ENCODE results near the gene RFK. TPM values are rescaled to one million over a fixed set of nuclear protein-coding genes. Genes with fewer than 3 reads are reported as not detected.

The RFK gene
- total RNA-seq, 1 experiment from 2014 or later = 33.2 TPM

- no peak overlapping the region for H3K4me3 ChIP-seq (ENCODE audit: low read depth in 2 of 2, low read length in 2 of 2)
- H3K36me3 ChIP-seq (ENCODE audit: control insufficient read depth, insufficient read depth, low read length) = no peaks in the 10 kb centered on the region
- TF ChIP-seq TCF7L2 (IDR thresholded peaks at IDR 0.05; ENCODE audit: low read depth, low read length) = no peak
- TF ChIP-seq POLR2AphosphoS5 (IDR thresholded peaks at IDR 0.05; ENCODE audit: low read depth, low read length) = no peak
- TF ChIP-seq, protein P1, sequence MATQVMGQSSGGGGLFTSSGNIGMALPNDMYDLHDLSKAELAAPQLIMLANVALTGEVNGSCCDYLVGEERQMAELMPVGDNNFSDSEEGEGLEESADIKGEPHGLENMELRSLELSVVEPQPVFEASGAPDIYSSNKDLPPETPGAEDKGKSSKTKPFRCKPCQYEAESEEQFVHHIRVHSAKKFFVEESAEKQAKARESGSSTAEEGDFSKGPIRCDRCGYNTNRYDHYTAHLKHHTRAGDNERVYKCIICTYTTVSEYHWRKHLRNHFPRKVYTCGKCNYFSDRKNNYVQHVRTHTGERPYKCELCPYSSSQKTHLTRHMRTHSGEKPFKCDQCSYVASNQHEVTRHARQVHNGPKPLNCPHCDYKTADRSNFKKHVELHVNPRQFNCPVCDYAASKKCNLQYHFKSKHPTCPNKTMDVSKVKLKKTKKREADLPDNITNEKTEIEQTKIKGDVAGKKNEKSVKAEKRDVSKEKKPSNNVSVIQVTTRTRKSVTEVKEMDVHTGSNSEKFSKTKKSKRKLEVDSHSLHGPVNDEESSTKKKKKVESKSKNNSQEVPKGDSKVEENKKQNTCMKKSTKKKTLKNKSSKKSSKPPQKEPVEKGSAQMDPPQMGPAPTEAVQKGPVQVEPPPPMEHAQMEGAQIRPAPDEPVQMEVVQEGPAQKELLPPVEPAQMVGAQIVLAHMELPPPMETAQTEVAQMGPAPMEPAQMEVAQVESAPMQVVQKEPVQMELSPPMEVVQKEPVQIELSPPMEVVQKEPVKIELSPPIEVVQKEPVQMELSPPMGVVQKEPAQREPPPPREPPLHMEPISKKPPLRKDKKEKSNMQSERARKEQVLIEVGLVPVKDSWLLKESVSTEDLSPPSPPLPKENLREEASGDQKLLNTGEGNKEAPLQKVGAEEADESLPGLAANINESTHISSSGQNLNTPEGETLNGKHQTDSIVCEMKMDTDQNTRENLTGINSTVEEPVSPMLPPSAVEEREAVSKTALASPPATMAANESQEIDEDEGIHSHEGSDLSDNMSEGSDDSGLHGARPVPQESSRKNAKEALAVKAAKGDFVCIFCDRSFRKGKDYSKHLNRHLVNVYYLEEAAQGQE (IDR thresholded peaks at IDR 0.05; ENCODE audit: insufficient read depth in 1 of 2, low read depth in 2 of 2, low read length in 1 of 2) = no peak
- TF ChIP-seq, protein P2, sequence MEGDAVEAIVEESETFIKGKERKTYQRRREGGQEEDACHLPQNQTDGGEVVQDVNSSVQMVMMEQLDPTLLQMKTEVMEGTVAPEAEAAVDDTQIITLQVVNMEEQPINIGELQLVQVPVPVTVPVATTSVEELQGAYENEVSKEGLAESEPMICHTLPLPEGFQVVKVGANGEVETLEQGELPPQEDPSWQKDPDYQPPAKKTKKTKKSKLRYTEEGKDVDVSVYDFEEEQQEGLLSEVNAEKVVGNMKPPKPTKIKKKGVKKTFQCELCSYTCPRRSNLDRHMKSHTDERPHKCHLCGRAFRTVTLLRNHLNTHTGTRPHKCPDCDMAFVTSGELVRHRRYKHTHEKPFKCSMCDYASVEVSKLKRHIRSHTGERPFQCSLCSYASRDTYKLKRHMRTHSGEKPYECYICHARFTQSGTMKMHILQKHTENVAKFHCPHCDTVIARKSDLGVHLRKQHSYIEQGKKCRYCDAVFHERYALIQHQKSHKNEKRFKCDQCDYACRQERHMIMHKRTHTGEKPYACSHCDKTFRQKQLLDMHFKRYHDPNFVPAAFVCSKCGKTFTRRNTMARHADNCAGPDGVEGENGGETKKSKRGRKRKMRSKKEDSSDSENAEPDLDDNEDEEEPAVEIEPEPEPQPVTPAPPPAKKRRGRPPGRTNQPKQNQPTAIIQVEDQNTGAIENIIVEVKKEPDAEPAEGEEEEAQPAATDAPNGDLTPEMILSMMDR (IDR thresholded peaks at IDR 0.05) = no peak
- no peak for TF ChIP-seq SIN3A (IDR thresholded peaks at IDR 0.05; ENCODE audit: borderline replicate concordance, insufficient read depth, low read depth, low read length)
- POLR2A ChIA-PET = interaction anchor here (0.5 kb wide), 1 partner anchor 1642 kb away, joined by 9 read pairs; no protein-coding TSS in a partner anchor
- in situ Hi-C loops (cut with HindIII; ENCODE audit: low pct_unique_long_range_greater_than_20kb, low sequenced_read_pairs) (no loop called here), intact Hi-C loops (cut with micrococcal nuclease; ENCODE audit: unreplicated experiment) (no loop called here)
- no peaks in the 10 kb centered on the region for H3K27me3 ChIP-seq (ENCODE audit: control insufficient read depth, insufficient read depth, low read length)
- no peaks in the 10 kb centered on the region; the same call in 1 of the 2 replicates for H3K4me1 ChIP-seq (ENCODE audit: control insufficient read depth, insufficient read depth, low read length)
- H3K9me3 ChIP-seq (ENCODE audit: control insufficient read depth, insufficient read depth, low read depth, low read length) = no peaks in the 10 kb centered on the region
- DNase-seq (ENCODE audit: low read depth, low spot score) = no peak
- CTCF ChIA-PET = no interaction called here
- no peak overlapping the region for H3K27ac ChIP-seq (ENCODE audit: low read length)
- no TSS peak for BruUV-seq (replicated peaks)
- ATAC-seq = no peak
Measured at GRCh38 chr9:76400534-76401096, 6.4 kb upstream of the RFK start.

GRCh38 chr9:76399856-76400255 lies 5.6 kb upstream of the RFK start:
- H3K4me1 ChIP-seq (ENCODE audit: control insufficient read depth, insufficient read depth, low read length) = peaks cover 4% of the 10 kb centered on the region; the same call in 1 of the 2 replicates
- DNase-seq (ENCODE audit: low read depth, low spot score) (no peak), ATAC-seq (no peak)
- CTCF ChIA-PET = no interaction called here
- POLR2A ChIA-PET = no interaction called here
- no peak overlapping the region for H3K27ac ChIP-seq (ENCODE audit: low read length)
- H3K4me3 ChIP-seq (ENCODE audit: low read depth in 2 of 2, low read length in 2 of 2) = no peak overlapping the region
- no peaks in the 10 kb centered on the region for H3K9me3 ChIP-seq (ENCODE audit: control insufficient read depth, insufficient read depth, low read depth, low read length)
- in situ Hi-C loops (cut with HindIII; ENCODE audit: low pct_unique_long_range_greater_than_20kb, low sequenced_read_pairs) = no loop called here
- no peaks in the 10 kb centered on the region; the same call in 1 of the 2 replicates for H3K36me3 ChIP-seq (ENCODE audit: control insufficient read depth, insufficient read depth, low read length)
- BruUV-seq (replicated peaks) = no TSS peak
- H3K27me3 ChIP-seq (ENCODE audit: control insufficient read depth, insufficient read depth, low read length) = no peaks in the 10 kb centered on the region
- intact Hi-C loops (cut with micrococcal nuclease; ENCODE audit: unreplicated experiment) = no loop called here
- TF ChIP-seq POLR2AphosphoS5 (IDR thresholded peaks at IDR 0.05; ENCODE audit: low read depth, low read length) (no peak), SIN3A (IDR thresholded peaks at IDR 0.05; ENCODE audit: borderline replicate concordance, insufficient read depth, low read depth, low read length) (no peak), TCF7L2 (IDR thresholded peaks at IDR 0.05; ENCODE audit: low read depth, low read length) (no peak)
- TF ChIP-seq, protein P2 (IDR thresholded peaks at IDR 0.05) = no peak
- TF ChIP-seq, protein P1 (IDR thresholded peaks at IDR 0.05; ENCODE audit: insufficient read depth in 1 of 2, low read depth in 2 of 2, low read length in 1 of 2) = no peak
